Common myeloid progenitor, CD34-positive (primary cell): ENCODE measurements around the gene FOXO6. TPM values are rescaled to one million over a fixed set of nuclear protein-coding genes. Genes with fewer than 3 reads are reported as not detected.
A peak's percentile ranks its signal among the peaks of the same experiment; 100 is the strongest.

ENCODE experiments used
- CTCF ChIA-PET: fragments of 350-600 bp; sonication (Branson Sonifier 250); formaldehyde crosslinking; loops from one replicate; lab custom pipeline; 2021; ENCODE audit warnings: antibody characterized with exemption; lab: Charles Lee
- POLR2A ChIA-PET: fragments of 350-600 bp; sonication (Branson Sonifier 250); formaldehyde crosslinking; loops from one replicate; lab custom pipeline; 2021; ENCODE audit warnings: antibody characterized with exemption; lab: Charles Lee
- DNase-seq, 3 donors: peaks; one replicate each; pipeline versions ENCODE4 v3.0.0 to v3.0.0-alpha.2; 2013
- H3K27ac ChIP-seq, 2 experiments: 1 replicate in 1 of 2; 2 replicates in 1 of 2; pipeline ENCODE4 v1.7.0; 2013; ENCODE audit warnings: inconsistent platforms in 2 of 2, low read length in 2 of 2, mild to moderate bottlenecking in 2 of 2, low read depth in 1 of 2, moderate library complexity in 1 of 2; ENCODE audit not compliant: severe bottlenecking in 2 of 2, insufficient read depth in 1 of 2, poor library complexity in 1 of 2
- H3K27me3 ChIP-seq, 5 experiments: replicated peaks in 2 of 5; 1 replicate in 3 of 5; 2 replicates in 2 of 5; pipeline versions ENCODE4 v1.6.1 to v1.7.0; 2013; ENCODE audit warnings: low read length in 4 of 5, mild to moderate bottlenecking in 2 of 5, moderate library complexity in 2 of 5, inconsistent platforms in 1 of 5; ENCODE audit not compliant: insufficient read depth in 5 of 5, control insufficient read depth in 4 of 5
- H3K36me3 ChIP-seq, 4 experiments: 1 replicate in 2 of 4; 2 replicates in 2 of 4; pipeline versions ENCODE4 v1.6.1 to v1.7.0; 2013; ENCODE audit warnings: low read length in 3 of 4, control low read depth in 1 of 4, mild to moderate bottlenecking in 1 of 4; ENCODE audit not compliant: control insufficient read depth in 4 of 4, insufficient read depth in 4 of 4
- H3K4me1 ChIP-seq, 4 experiments: 1 replicate in 3 of 4; 2 replicates in 1 of 4; pipeline versions ENCODE4 v1.6.1 to v1.7.1; 2013; ENCODE audit warnings: low read length in 3 of 4, mild to moderate bottlenecking in 3 of 4, control low read depth in 1 of 4, inconsistent platforms in 1 of 4, moderate library complexity in 1 of 4; ENCODE audit not compliant: control insufficient read depth in 4 of 4, insufficient read depth in 4 of 4; ENCODE audit errors: control extremely low read depth in 1 of 4
- H3K4me3 ChIP-seq, 7 experiments: 1 replicate in 4 of 7; 2 replicates in 3 of 7; pipeline versions ENCODE4 v1.5.1 to v1.7.0; 2013; ENCODE audit warnings: mild to moderate bottlenecking in 7 of 7, low read length in 6 of 7, moderate library complexity in 6 of 7, inconsistent platforms in 2 of 7, low read depth in 2 of 7, control low read depth in 1 of 7; ENCODE audit not compliant: insufficient read depth in 4 of 7, control insufficient read depth in 1 of 7; ENCODE audit errors: extremely low read depth in 1 of 7
- H3K9me3 ChIP-seq, 5 experiments: 1 replicate in 4 of 5; 2 replicates in 1 of 5; pipeline versions ENCODE4 v1.6.1 to v1.7.1; 2013; ENCODE audit warnings: low read length in 4 of 5, mild to moderate bottlenecking in 2 of 5, inconsistent platforms in 1 of 5, low read depth in 1 of 5, moderate library complexity in 1 of 5; ENCODE audit not compliant: control insufficient read depth in 4 of 5, insufficient read depth in 2 of 5; ENCODE audit errors: control extremely low read depth in 1 of 5
- WGBS: methylation state at CpG from one replicate; pipeline ENCODE4 v1.1.5; 2013; ENCODE audit not compliant: insufficient coverage; 5-methylcytosine and 5-hydroxymethylcytosine counted together
- polyA plus RNA-seq: library from polyadenylated mRNA; unstranded; fragments of 120-200 nt; gene quantifications from one replicate; pipeline ENCODE4 v1.2.1, GENCODE V29; 2013

Gene FOXO6
- polyA plus RNA-seq: 0.24 TPM

DNA sequence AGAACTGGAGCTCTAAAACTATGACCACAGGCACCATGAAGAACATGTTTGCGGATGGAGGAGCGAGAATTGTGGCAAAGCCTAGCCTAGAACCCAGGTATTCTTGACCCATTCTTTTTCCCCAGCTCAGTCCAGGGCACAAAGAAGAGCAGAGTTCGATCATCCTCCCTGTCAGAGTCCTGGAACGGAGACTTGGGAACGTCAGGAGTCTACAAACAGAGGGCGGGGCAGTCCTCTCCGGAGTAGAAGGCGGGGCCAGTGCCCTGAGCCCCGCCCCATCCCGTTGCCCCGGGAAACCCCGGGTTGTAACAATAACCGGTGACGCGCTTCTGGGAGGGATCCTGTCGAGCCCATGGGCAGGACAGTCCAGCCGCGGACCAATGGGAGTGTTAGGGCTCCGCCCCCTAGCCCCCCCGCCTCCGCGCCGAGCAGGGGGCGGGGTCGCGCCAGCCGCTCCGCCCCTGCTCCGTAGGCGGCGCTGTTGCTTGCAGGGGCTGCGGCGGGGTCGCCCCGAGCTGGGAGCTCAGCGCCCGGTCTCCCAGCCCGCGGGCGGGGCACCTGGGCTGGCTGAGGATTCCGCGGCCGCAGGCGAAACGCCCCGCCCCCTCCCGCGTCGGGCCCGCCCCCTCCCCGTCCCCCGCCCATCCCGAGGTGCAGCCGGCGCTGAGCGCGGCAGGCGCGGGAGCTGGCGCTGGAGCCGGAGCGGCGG is at the start of gene FOXO6:
FOXO6 (plus strand) TSS at position 649 of the 709 bp plus-strand sequence.
- no peaks in the 10 kb centered on the region for H3K9me3 ChIP-seq
- ChIA-PET CTCF (interaction anchor here (0.6 to 1.9 kb wide), 6 partner anchors 8 to 1011 kb away, joined by 3 to 6 read pairs (median 4); no protein-coding TSS in a partner anchor), POLR2A (no interaction called here)
- 8% methylated on average over 22 of the region's 63 CpGs for WGBS
- no peak within 1 kb of the TSS for H3K27ac ChIP-seq
- H3K4me3 ChIP-seq: peak within 1 kb of the TSS in 6 of 7 experiments; percentile 32 to 72 (median 60)
- H3K4me1 ChIP-seq: peaks cover 2 to 53% (median 45%) of the 10 kb centered on the region in 4 experiments
- H3K36me3 ChIP-seq: no peaks in the 10 kb centered on the region
- H3K27me3 ChIP-seq: peaks cover 0 to 41% (median 13%) of the 10 kb centered on the region in 5 experiments
- peak; percentile 93 to 96 (median 96) for DNase-seq

DNA sequence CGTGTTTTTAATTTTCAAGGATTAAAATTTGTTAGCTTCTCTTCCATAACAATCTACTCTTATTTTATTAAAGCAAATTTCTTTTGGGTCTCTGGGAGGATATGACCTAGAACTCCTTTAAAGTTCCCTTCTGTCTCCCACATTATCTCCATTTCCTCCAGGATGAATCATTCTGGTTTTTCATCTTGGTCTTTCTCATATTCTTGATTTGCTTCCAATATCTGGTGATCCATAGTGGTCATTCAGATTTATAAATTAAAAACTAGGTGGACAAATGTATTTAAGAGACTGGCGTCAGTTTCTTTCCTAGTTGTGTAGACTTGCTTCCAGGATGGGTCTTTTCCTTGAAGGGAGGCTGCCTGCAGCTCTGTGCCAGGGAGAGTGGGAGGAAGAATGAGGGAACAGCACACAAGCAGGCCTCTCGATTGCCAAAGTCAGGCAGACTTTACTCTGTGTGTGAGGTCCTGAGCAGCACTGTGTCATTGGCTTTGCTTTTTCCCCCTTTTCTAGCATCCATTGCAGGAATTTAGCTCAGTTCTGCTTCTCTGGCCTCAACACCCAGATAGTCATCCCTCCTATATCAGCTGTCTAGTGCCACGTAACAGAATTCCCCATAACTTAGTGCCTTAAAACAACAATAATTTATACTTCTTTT is 48.1 kb upstream of the FOXO6 start:
- POLR2A ChIA-PET: no interaction called here

DNA sequence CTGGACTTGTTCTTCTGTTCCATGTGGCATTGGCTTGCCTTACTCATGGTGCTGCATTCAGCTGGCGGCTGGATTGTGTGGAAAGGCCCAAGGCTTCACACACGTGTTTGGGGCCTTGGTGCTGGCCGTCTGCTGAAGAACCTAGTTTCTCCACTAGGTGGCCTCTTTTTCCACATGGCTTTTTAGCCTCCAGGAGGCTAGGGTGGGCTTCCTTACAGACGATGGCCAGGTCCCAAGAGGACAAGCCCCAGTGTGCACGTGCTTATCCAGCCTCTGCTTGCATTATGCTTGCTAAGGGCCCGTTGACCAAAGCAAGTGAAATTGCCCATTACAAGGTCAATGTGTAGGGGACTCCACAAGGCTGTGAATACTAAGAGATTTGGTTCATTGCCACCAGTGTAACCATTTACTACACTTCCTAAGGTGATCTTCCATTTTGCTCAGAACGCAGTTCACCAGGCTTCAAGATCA is 47.5 kb upstream of the FOXO6 start:
- 72% methylated on average over 7 of the region's 7 CpGs for WGBS
- ChIA-PET CTCF (interaction anchor here (1.0 to 2.5 kb wide), 10 partner anchors 9 to 121 kb away, joined by 3 to 7 read pairs (median 4); no protein-coding TSS in a partner anchor), POLR2A (no interaction called here)
- H3K36me3 ChIP-seq: no peaks in the 10 kb centered on the region
- no peaks in the 10 kb centered on the region for H3K4me1 ChIP-seq
- H3K9me3 ChIP-seq: no peaks in the 10 kb centered on the region
- H3K27me3 ChIP-seq: peaks cover 0 to 4% (median 0%) of the 10 kb centered on the region in 5 experiments
- no peak overlapping the region for H3K4me3 ChIP-seq
- no peak overlapping the region for H3K27ac ChIP-seq
- peak; percentile 36 to 46 (median 42) for DNase-seq

More for the DNA sequence above, 48.1 kb upstream of the FOXO6 start:
- H3K9me3 ChIP-seq: peaks cover 0 to 2% (median 2%) of the 10 kb centered on the region in 5 experiments
- no peaks in the 10 kb centered on the region for H3K4me1 ChIP-seq
- H3K27me3 ChIP-seq: peaks cover 0 to 4% (median 0%) of the 10 kb centered on the region in 5 experiments
- WGBS: 95% methylated on average over 2 of the region's 4 CpGs
- DNase-seq: no peak
- no peaks in the 10 kb centered on the region for H3K36me3 ChIP-seq
- no peak overlapping the region for H3K27ac ChIP-seq
- no peak overlapping the region for H3K4me3 ChIP-seq
- CTCF ChIA-PET: interaction anchor here (0.7 to 1.7 kb wide), 7 partner anchors 10 to 104 kb away, joined by 3 to 7 read pairs (median 3); no protein-coding TSS in a partner anchor

DNA sequence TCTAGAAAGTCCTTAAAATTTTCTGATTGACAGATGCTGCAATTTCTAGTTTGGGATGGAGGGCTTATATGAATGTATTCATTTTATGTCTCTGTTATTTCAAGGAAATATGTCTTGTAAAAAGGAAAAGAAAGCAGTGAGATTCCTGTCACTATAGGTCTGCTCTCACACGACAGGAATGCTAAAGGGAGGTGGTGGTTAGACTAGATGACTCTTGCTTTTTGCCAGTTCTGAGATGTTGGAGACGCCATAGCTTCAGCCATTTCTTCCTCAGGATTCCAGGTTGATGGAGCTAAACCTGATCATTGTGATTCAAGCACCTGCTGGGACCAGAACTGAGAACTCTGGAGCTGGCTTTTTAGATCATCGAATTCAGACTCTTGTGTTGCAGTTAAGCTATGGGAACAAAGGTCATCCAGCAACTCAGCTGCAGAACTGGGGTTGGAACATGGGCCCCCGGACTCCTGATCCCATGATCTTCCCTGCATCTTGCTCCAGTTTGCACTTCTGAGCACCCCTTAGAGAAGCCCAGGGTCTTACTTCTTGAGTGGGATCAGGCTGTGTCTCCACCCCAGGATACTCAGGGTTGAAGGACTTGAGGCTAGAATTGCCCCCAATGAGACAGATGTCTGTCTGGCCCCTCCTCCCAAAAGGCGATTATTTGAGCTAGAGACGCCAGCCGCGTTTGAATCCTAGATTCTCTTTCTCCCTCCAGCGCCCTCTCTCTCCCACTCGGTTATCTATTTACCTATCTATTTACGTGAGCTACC is 46.7 kb upstream of the FOXO6 start:
- Histone ChIP-seq H3K4me3 (no peak overlapping the region), H3K27me3 (peaks cover 0 to 4% (median 0%) of the 10 kb centered on the region in 5 experiments), H3K9me3 (no peaks in the 10 kb centered on the region), H3K27ac (no peak overlapping the region), H3K4me1 (no peaks in the 10 kb centered on the region), H3K36me3 (no peaks in the 10 kb centered on the region)
- 88% methylated on average over 11 of the region's 11 CpGs for WGBS
- ChIA-PET POLR2A (no interaction called here), CTCF (interaction anchor here (0.7 to 2.5 kb wide), 15 partner anchors 8 to 220 kb away, joined by 3 to 9 read pairs (median 4); no protein-coding TSS in a partner anchor)
- DNase-seq: no peak

DNA sequence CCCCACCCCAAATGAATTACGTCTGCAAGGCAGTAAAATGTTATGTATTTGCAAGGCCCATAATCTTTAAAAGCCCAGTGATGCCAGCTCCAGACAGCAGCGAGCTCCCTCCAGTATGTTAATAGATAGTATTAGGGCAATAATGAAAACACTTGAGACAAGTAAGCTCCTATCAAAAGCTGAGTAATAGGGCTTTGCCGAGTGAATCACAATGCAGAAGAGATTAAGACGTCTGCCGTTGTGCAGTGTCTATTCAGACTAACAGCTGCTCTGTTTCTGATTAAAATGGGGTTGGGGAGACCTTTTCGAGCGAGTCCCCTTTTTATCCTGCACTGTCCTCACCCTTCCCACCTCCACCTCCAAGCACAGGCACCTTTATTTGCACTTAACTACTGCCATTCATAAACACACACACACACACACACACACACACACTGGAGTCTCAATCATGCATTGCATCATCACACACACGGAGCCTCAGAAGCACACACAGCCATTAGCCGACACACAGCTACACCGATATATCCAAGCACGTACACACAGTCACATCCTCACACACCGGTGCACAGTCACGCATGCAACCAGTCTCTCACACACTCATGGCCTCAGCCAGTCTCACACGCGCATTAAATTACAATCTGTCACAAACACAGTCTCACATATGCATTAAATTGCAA is 46.0 kb upstream of the FOXO6 start:
- ChIA-PET CTCF (interaction anchor here (0.6 to 2.5 kb wide), 17 partner anchors 7 to 568 kb away, joined by 3 to 9 read pairs (median 4); no protein-coding TSS in a partner anchor), POLR2A (no interaction called here)
- no peak overlapping the region for H3K4me3 ChIP-seq
- H3K27me3 ChIP-seq: peaks cover 0 to under 1% (median 0%) of the 10 kb centered on the region in 5 experiments
- peaks cover 0 to 6% (median 0%) of the 10 kb centered on the region in 4 experiments for H3K4me1 ChIP-seq
- no peaks in the 10 kb centered on the region for H3K9me3 ChIP-seq
- no peak for DNase-seq
- 95% methylated on average over 14 of the region's 15 CpGs for WGBS
- no peak overlapping the region for H3K27ac ChIP-seq
- no peaks in the 10 kb centered on the region for H3K36me3 ChIP-seq

DNA sequence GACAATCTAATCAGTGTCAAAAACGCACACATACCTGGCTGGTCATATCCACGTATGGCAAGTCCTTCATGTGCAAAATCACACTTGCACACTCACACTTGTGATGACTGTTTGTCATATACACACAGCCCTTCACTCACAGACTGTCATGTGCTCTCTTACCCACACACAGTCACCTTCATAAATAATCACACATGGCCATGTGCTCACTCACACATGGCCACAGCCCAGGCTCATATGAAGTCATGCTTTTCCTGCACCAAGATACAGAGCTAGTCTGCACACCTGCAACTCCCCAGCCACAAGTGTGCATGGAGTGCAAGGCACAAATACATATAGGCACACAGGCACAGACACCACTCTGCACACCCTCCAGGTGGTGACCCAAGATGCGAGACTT is 45.4 kb upstream of the FOXO6 start:
- Histone ChIP-seq H3K36me3 (no peaks in the 10 kb centered on the region), H3K9me3 (no peaks in the 10 kb centered on the region), H3K27ac (no peak overlapping the region), H3K4me3 (no peak overlapping the region), H3K27me3 (no peaks in the 10 kb centered on the region), H3K4me1 (peaks cover 0 to 6% (median 0%) of the 10 kb centered on the region in 4 experiments)
- DNase-seq: no peak
- ChIA-PET CTCF (interaction anchor here (0.8 to 2.5 kb wide), 6 partner anchors 17 to 119 kb away, joined by 3 to 6 read pairs (median 4); no protein-coding TSS in a partner anchor), POLR2A (no interaction called here)
- 97% methylated on average over 3 of the region's 3 CpGs for WGBS
